ENCODE measurements around the gene ERMN.

GRCh38 chr2:157349949-157350515 is 24.4 kb upstream of the ERMN start:
- TF ChIP-seq, protein P1, sequence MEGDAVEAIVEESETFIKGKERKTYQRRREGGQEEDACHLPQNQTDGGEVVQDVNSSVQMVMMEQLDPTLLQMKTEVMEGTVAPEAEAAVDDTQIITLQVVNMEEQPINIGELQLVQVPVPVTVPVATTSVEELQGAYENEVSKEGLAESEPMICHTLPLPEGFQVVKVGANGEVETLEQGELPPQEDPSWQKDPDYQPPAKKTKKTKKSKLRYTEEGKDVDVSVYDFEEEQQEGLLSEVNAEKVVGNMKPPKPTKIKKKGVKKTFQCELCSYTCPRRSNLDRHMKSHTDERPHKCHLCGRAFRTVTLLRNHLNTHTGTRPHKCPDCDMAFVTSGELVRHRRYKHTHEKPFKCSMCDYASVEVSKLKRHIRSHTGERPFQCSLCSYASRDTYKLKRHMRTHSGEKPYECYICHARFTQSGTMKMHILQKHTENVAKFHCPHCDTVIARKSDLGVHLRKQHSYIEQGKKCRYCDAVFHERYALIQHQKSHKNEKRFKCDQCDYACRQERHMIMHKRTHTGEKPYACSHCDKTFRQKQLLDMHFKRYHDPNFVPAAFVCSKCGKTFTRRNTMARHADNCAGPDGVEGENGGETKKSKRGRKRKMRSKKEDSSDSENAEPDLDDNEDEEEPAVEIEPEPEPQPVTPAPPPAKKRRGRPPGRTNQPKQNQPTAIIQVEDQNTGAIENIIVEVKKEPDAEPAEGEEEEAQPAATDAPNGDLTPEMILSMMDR (IDR thresholded peaks at IDR 0.05), result no peak
- no peak for TF ChIP-seq POLR2A (IDR thresholded peaks at IDR 0.05)
